ENCODE results near the gene NOXRED1.

Gene NOXRED1

DNA sequence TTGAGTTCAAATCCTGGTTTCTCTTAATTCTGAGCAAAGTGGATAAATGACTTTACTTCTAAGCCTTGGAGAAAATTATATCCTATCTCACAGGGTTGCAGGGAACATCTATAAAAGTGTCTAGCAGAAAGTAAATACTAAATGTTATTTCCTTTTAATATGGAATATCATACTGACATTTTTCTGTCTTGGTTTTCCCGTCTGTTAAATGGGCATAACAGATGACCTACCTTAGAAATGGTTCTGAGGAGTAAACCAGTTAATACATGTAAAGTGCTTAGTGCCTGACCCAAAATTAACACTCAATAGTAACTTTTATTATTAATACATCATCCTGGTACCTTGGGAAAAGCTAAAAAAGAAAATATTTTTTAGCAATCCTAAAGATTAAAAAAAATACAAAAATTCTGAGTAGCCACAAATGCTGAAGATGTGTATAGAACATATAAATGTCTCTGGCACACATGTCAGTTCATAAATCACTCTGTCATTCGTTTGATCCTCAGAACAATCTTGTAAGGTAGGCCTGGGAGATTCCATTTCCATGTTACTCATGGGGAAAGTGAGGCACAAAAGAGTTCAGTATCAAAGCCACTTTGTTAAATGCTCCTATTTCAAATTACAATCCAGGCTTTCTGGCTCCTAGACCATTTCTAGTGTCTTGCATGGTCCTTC lies 32.8 kb upstream of the NOXRED1 start:
- H3K4me1 ChIP-seq (ENCODE audit: insufficient read depth, poor library complexity, severe bottlenecking), result peaks cover 10% of the 10 kb centered on the region
- peak overlapping the region; percentile 77 for H3K4me3 ChIP-seq (ENCODE audit: severe bottlenecking)
- TF ChIP-seq, protein P1, sequence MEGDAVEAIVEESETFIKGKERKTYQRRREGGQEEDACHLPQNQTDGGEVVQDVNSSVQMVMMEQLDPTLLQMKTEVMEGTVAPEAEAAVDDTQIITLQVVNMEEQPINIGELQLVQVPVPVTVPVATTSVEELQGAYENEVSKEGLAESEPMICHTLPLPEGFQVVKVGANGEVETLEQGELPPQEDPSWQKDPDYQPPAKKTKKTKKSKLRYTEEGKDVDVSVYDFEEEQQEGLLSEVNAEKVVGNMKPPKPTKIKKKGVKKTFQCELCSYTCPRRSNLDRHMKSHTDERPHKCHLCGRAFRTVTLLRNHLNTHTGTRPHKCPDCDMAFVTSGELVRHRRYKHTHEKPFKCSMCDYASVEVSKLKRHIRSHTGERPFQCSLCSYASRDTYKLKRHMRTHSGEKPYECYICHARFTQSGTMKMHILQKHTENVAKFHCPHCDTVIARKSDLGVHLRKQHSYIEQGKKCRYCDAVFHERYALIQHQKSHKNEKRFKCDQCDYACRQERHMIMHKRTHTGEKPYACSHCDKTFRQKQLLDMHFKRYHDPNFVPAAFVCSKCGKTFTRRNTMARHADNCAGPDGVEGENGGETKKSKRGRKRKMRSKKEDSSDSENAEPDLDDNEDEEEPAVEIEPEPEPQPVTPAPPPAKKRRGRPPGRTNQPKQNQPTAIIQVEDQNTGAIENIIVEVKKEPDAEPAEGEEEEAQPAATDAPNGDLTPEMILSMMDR (IDR thresholded peaks at IDR 0.05; ENCODE audit: poor library complexity, severe bottlenecking), result no peak
- ATAC-seq (ENCODE audit: low read depth) (no peak), DNase-seq (ENCODE audit: low spot score) (no peak)
- no peak overlapping the region for H3K27ac ChIP-seq (ENCODE audit: poor library complexity, severe bottlenecking)
- no peaks in the 10 kb centered on the region for H3K9me3 ChIP-seq (ENCODE audit: severe bottlenecking)
- no peaks in the 10 kb centered on the region for H3K27me3 ChIP-seq (ENCODE audit: insufficient read depth, poor library complexity, severe bottlenecking)
- H3K36me3 ChIP-seq (ENCODE audit: low read depth), result peaks cover 43% of the 10 kb centered on the region

DNA sequence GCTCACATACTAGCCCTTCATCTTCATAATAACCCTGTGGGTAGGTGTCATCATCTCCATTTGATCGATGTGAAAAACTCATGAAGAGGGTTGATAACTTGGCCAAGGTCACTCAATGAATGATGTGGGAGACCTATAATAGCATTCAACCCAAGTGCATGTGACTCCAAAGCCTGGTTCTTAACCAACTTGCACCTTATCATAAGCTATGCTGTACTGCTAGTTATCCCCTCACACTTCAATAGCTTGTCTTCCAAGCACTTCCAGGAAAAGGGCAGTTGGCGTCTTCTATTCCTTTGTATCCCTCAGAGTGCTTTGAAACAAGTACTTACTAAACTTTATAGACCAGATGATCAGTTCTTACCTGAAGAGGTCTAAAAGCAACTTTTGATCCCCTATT lies 18.9 kb upstream of the NOXRED1 start:
- DNase-seq (ENCODE audit: low spot score) (no peak), ATAC-seq (ENCODE audit: low read depth) (no peak)
- H3K9me3 ChIP-seq (ENCODE audit: severe bottlenecking), result no peaks in the 10 kb centered on the region
- no peaks in the 10 kb centered on the region for H3K27me3 ChIP-seq (ENCODE audit: insufficient read depth, poor library complexity, severe bottlenecking)
- H3K4me3 ChIP-seq (ENCODE audit: severe bottlenecking), result no peak overlapping the region
- H3K36me3 ChIP-seq (ENCODE audit: low read depth), result peaks cover 87% of the 10 kb centered on the region
- no peak overlapping the region for H3K27ac ChIP-seq (ENCODE audit: poor library complexity, severe bottlenecking)
- TF ChIP-seq, protein P1 (IDR thresholded peaks at IDR 0.05; ENCODE audit: poor library complexity, severe bottlenecking), result no peak
- no peaks in the 10 kb centered on the region for H3K4me1 ChIP-seq (ENCODE audit: insufficient read depth, poor library complexity, severe bottlenecking)

DNA sequence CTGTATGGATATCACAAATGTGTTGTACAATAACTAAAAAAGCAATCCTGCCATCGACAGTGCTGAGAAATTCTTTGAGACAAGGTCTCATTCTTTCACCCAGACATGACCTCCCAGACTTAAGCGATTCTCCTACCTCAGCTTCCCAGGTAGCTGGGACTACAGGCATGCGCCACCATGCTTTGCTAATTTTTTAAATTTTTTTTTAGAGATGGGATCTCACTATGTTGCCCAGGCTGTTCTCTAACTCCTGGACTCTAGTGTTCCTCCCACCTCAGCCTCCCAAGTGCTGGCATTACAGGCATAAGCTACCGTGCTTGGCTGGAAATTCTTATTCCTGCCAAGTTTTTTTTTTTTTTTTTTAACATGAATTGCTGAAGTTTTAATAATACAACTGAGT lies 16.5 kb upstream of the NOXRED1 start:
- Histone ChIP-seq H3K36me3 (ENCODE audit: low read depth) (peaks cover 92% of the 10 kb centered on the region), H3K4me3 (ENCODE audit: severe bottlenecking) (no peak overlapping the region), H3K27ac (ENCODE audit: poor library complexity, severe bottlenecking) (no peak overlapping the region), H3K9me3 (ENCODE audit: severe bottlenecking) (no peaks in the 10 kb centered on the region), H3K27me3 (ENCODE audit: insufficient read depth, poor library complexity, severe bottlenecking) (no peaks in the 10 kb centered on the region), H3K4me1 (ENCODE audit: insufficient read depth, poor library complexity, severe bottlenecking) (no peaks in the 10 kb centered on the region)
- DNase-seq (ENCODE audit: low spot score) (no peak), ATAC-seq (ENCODE audit: low read depth) (no peak)
- TF ChIP-seq, protein P1 (IDR thresholded peaks at IDR 0.05; ENCODE audit: poor library complexity, severe bottlenecking), result no peak

DNA sequence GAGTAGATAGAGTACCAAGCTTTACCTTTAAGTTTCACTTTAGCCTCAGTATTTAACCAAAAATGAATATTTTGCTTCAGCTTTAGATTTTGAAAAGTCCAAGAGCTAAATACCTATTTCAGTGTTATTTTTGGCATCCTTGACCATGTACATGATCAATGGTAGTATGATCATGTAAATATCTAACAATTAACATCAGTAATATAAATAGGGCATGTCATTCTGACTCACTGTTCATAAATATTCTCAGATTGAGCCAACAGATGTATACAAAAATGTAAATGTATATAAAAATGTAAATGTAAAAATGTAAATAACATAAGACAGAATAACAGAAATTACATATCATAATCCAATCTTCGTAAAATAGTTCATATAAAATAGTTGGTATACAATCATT lies 15.3 kb upstream of the NOXRED1 start:
- H3K27ac ChIP-seq (ENCODE audit: poor library complexity, severe bottlenecking), result no peak overlapping the region
- H3K9me3 ChIP-seq (ENCODE audit: severe bottlenecking), result no peaks in the 10 kb centered on the region
- no peak overlapping the region for H3K4me3 ChIP-seq (ENCODE audit: severe bottlenecking)
- no peaks in the 10 kb centered on the region for H3K4me1 ChIP-seq (ENCODE audit: insufficient read depth, poor library complexity, severe bottlenecking)
- ATAC-seq (ENCODE audit: low read depth), result no peak
- DNase-seq (ENCODE audit: low spot score), result no peak
- H3K36me3 ChIP-seq (ENCODE audit: low read depth), result peaks cover 91% of the 10 kb centered on the region
- TF ChIP-seq, protein P1 (IDR thresholded peaks at IDR 0.05; ENCODE audit: poor library complexity, severe bottlenecking), result no peak
- no peaks in the 10 kb centered on the region for H3K27me3 ChIP-seq (ENCODE audit: insufficient read depth, poor library complexity, severe bottlenecking)

DNA sequence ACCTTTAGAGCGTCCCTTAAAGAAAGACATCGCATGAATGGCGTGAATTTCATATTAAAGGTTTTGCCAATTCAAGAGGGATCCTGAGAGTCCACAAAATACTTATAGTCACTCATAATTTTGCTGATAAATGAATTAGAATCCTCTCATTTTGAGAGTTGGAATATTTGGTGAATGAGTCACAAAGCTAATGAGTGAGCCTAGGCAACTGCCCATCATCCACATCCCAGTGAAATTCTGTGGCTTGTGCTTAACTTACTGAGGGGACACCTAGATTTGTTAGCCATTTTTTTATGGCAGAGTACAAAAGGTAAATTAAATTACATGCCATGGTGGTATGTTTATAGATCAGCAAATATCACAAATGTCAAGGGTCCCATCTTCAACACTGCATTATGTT lies 12.7 kb upstream of the NOXRED1 start:
- ATAC-seq (ENCODE audit: low read depth) (no peak), DNase-seq (ENCODE audit: low spot score) (no peak)
- Histone ChIP-seq H3K27ac (ENCODE audit: poor library complexity, severe bottlenecking) (no peak overlapping the region), H3K36me3 (ENCODE audit: low read depth) (peaks cover 91% of the 10 kb centered on the region), H3K9me3 (ENCODE audit: severe bottlenecking) (no peaks in the 10 kb centered on the region), H3K4me3 (ENCODE audit: severe bottlenecking) (no peak overlapping the region), H3K27me3 (ENCODE audit: insufficient read depth, poor library complexity, severe bottlenecking) (no peaks in the 10 kb centered on the region), H3K4me1 (ENCODE audit: insufficient read depth, poor library complexity, severe bottlenecking) (no peaks in the 10 kb centered on the region)
- TF ChIP-seq, protein P1 (IDR thresholded peaks at IDR 0.05; ENCODE audit: poor library complexity, severe bottlenecking), result no peak
